ENCODE data around the gene HSPA14.

GRCh38 chr10:14823966-14824365 is 14.1 kb upstream of the HSPA14 start:
- TF ChIP-seq EZH2 (IDR thresholded peaks at IDR 0.05; ENCODE audit: insufficient read depth, poor library complexity, severe bottlenecking): no peak
- no peak for TF ChIP-seq EZH2phosphoT487 (IDR thresholded peaks at IDR 0.05; ENCODE audit: insufficient read depth, low read depth)
